Erythroblast (primary cell): ENCODE data around the gene SPCS2.

ENCODE experiments used
- DNase-seq, 2 experiments: peaks; one replicate each; lab custom pipeline; 2025; lab: John Stamatoyannopoulos, UW
- GATA1 ChIP-seq: IDR thresholded peaks from 2 replicates; pipeline ENCODE4 v1.6.1; 2011; ENCODE audit warnings: low read depth, mild to moderate bottlenecking, control low read depth, low read length, moderate library complexity
- POLR2A ChIP-seq: IDR thresholded peaks from 2 replicates; pipeline ENCODE4 v1.6.1; 2011; ENCODE audit warnings: mild to moderate bottlenecking, low read length

The SPCS2 gene

DNA sequence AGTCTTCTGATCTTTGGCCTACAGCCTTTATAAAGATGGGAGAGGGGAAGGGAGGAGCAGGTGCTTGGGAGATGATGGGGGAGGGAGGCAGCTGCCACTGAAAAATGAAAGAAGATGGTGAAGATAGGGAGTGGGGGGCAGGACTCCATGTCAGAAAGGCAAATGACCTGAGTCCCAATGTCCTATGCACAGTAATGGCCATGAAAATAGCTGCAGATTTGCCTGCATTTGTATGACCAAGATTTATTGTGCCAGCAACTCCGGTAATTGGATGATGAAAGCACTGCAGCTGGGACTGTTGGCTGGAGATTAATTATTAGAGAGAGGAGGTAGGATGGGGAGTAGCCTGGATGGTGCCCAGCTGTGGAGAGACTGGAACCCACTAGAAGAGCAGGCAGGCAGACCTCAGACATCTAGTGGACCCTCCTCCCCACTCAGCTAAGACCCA, 75.7 kb downstream of the SPCS2 start:
- TF ChIP-seq GATA1 (no peak), POLR2A (no peak)
- DNase-seq: no peak

- no peak for DNase-seq
- TF ChIP-seq GATA1 (no peak), POLR2A (no peak)
Observed at GRCh38 chr11:75025561-75025960, 76.5 kb downstream of the SPCS2 start.

DNA sequence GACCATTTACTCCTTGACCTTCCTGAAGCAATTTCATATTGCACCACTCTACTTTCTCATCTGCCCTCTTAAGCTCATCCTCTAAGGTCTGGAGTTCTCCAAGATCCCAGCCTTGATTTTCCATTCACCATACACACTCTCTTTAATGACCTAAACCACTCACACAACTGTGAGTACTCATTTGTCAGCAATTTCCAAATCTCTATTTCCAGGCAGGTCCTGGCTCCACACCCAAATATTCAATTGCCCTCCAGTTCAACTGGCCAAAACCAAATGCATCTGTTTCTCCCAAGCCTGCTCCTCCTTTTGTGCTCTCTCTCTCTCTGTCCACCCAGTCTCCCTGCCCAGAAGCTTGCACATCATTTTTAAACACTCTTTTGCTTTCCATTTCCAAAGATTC, 79.3 kb downstream of the SPCS2 start:
- TF ChIP-seq POLR2A (no peak), GATA1 (no peak)
- no peak for DNase-seq
